RWPE1 (cell line): ENCODE results near the gene CLSTN2.

ENCODE experiments used
- CTCF ChIA-PET: fragments of 350-600 bp; sonication (Branson Sonifier 250); formaldehyde crosslinking; extraction: SDS; loops from one replicate; lab custom pipeline; 2021; lab: Yijun Ruan, JAX
- POLR2A ChIA-PET: fragments of 400-600 bp; formaldehyde crosslinking; extraction: SDS; loops from one replicate; lab custom pipeline; 2020; ENCODE audit warnings: antibody characterized with exemption; ENCODE audit not compliant: low non-redundant PET; lab: Yijun Ruan, JAX
- DNase-seq: peaks from one replicate; pipeline ENCODE4 v3.0.0; 2012; ENCODE audit warnings: low spot score
- H3K27ac ChIP-seq: fragments of 450-650 bp; 2 replicates; pipeline ENCODE4 v1.5.1; 2017
- TF ChIP-seq, protein P1 (sequence below): fragments of 450-650 bp; conservative IDR thresholded peaks from 2 replicates; pipeline ENCODE4 v1.5.1; 2017; ENCODE audit warnings: low read depth, mild to moderate bottlenecking

Gene CLSTN2

DNA sequence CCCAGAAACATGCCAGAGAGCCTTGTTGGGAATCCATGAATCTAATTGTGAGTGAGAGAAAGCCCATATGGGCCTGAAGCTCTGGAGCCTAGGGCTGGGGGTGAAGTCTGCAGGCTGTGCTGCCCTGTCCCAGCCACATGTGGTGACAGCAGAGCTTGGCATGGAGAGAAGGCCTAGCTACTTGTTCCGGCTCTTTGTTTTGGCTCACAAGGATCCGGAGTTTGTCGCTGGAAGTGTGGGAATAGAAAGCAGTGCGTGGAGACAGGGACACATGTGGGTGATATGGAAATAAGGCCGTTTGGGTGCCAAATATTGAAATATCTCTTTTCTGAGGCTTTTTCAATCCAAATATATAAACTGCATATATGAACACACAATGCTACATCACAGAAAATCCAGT lies 78.2 kb downstream of the CLSTN2 start:
- no peak overlapping the region for H3K27ac ChIP-seq
- CTCF ChIA-PET, result no interaction called here
- POLR2A ChIA-PET, result no interaction called here
- DNase-seq, result no peak
- TF ChIP-seq, protein P1, sequence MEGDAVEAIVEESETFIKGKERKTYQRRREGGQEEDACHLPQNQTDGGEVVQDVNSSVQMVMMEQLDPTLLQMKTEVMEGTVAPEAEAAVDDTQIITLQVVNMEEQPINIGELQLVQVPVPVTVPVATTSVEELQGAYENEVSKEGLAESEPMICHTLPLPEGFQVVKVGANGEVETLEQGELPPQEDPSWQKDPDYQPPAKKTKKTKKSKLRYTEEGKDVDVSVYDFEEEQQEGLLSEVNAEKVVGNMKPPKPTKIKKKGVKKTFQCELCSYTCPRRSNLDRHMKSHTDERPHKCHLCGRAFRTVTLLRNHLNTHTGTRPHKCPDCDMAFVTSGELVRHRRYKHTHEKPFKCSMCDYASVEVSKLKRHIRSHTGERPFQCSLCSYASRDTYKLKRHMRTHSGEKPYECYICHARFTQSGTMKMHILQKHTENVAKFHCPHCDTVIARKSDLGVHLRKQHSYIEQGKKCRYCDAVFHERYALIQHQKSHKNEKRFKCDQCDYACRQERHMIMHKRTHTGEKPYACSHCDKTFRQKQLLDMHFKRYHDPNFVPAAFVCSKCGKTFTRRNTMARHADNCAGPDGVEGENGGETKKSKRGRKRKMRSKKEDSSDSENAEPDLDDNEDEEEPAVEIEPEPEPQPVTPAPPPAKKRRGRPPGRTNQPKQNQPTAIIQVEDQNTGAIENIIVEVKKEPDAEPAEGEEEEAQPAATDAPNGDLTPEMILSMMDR, result no peak

DNA sequence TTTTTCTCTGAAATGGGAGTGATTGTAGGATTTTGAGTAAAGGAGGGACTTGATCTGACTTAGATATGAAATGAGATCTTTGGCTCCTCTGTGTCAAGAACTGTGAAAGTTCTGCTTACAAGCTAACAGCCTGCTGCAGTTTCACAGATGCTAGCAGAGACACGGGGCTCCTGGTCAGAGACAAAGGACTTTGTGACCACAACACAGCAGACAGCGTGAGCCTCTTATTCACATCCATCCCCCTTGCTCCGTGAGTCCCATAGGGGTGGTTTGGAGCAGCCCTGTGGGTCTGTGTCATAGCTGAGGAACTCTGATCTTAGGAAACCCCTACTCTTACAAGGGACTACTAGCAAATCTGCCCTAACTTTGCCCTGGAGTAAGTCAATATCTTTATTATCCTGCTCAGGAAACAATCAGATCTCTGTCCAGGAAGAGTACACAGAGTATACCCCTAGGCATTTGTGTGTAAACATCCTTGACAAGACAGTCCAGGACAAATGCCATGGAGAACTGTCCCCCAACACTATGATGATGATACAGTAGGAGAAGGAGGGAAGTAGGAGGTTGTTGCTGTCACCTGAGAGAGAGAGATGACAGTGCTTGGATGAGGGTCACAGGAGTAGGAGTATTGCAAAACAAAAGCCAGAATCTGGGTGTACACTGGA lies 80.0 kb downstream of the CLSTN2 start:
- CTCF ChIA-PET, result no interaction called here
- no peak for DNase-seq
- no peak overlapping the region for H3K27ac ChIP-seq
- TF ChIP-seq, protein P1, result no peak
- POLR2A ChIA-PET, result no interaction called here

DNA sequence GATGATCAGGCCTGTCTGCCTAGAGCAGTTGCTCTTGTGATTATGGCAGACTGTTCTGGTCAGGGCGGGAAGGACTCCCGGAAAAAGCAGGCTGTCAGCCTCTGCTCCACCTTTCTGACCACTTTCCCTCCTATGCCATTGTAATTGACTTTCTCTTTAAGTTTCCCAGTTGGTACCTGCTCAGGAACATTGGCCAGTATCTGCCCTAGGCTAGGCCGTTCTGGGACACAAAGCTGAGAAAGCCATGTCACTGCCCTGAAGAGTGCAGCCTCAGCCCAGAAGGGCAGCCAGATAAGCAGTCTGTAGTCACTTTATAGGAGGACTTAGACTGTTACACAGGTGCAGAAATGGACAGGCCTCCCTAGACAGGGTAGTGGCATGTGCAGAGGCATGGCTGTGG lies 80.8 kb downstream of the CLSTN2 start:
- TF ChIP-seq, protein P1, result no peak
- H3K27ac ChIP-seq, result no peak overlapping the region
- ChIA-PET POLR2A (no interaction called here), CTCF (no interaction called here)
- no peak for DNase-seq

DNA sequence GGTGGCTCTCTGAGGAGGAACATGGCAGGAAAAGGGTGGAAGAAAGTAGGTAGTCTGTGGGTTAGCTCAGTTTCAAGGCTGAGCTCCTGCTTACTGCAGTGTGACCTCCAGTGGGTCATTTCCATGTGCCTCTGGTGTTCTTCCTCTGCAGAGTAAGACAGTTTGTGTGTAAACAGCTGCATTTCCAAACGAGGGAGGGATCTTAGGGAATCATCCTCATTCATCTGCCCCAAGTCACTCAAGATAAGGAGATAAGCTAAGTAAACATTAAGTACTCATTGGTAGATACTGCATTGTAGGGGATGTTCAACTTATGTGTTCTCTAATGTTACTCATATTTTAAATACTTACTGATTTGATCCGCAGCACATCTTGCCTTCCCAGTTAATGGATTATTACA lies 83.6 kb downstream of the CLSTN2 start:
- ChIA-PET CTCF (no interaction called here), POLR2A (no interaction called here)
- TF ChIP-seq, protein P1, result no peak
- DNase-seq, result no peak
- no peak overlapping the region for H3K27ac ChIP-seq

DNA sequence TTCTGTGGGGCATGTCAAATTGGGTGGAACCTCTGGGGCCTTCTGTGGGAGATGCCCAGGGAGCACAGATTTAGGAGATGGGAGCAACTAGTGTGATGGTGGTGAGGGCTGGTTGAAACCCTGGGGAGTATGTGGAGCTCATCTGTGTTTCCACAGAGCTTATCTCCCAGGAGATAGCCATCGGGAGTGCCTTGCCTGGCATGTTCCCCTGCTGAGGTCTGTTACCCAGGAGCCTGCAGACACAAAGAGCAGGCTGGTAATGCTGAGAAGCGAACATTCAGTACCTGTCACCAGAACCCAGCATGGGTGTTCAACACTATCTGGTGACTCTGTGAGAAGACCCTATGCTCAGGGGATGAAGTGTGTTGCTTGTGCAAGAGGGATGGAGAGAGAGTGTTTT lies 85.0 kb downstream of the CLSTN2 start:
- TF ChIP-seq, protein P1, result no peak
- no peak overlapping the region for H3K27ac ChIP-seq
- ChIA-PET POLR2A (no interaction called here), CTCF (no interaction called here)
- no peak for DNase-seq

DNA sequence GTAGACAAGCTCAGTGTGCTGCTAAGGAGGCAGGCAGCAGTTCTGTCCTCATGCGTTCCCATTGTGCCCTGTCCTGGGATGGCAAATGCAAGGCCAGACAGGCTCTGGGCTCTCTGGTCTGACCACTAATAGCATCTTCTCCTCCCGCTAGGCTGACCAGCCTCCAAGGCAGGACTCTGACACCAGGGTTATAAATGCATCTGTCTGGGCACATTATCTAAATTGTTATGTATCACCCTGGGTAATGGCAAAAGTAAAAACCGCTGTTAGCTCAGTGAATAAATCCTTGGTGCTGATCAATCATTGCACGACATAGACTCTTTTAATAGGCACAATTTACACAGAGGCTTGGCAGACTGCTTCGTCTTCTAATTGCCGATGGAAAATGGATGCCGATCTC lies 85.6 kb downstream of the CLSTN2 start:
- CTCF ChIA-PET, result no interaction called here
- POLR2A ChIA-PET, result no interaction called here
- no peak overlapping the region for H3K27ac ChIP-seq
- TF ChIP-seq, protein P1, result no peak
- DNase-seq, result no peak
